Measurements from ENCODE around the gene ARG2. TPM values are rescaled to one million over a fixed set of nuclear protein-coding genes. Genes with fewer than 3 reads are reported as not detected.

Gene ARG2
- total and polyA plus RNA-seq, 2 donors (not counting 1 experiment from before 2014, with no cell fraction given): 0.33 to 1.8 TPM

- ChIA-PET POLR2A (interaction anchor here (1.6 to 2.5 kb wide), 2 partner anchors 55 to 75 kb away, joined by 7 to 11 read pairs; partner anchors contain the start of genes ARG2 and PIGH), CTCF (interaction anchor here (0.8 to 3.0 kb wide), 7 partner anchors 17 to 90 kb away, joined by 3 to 15 read pairs (median 5); partner anchors contain the start of gene PIGH)
- H3K27me3 ChIP-seq (replicated peaks in 1 of 4; ENCODE audit: control extremely low read depth in 1 of 4, control insufficient read depth in 3 of 4, insufficient read depth in 4 of 4, low read length in 3 of 4): no peaks in the 10 kb centered on the region
- TF ChIP-seq, protein P1, sequence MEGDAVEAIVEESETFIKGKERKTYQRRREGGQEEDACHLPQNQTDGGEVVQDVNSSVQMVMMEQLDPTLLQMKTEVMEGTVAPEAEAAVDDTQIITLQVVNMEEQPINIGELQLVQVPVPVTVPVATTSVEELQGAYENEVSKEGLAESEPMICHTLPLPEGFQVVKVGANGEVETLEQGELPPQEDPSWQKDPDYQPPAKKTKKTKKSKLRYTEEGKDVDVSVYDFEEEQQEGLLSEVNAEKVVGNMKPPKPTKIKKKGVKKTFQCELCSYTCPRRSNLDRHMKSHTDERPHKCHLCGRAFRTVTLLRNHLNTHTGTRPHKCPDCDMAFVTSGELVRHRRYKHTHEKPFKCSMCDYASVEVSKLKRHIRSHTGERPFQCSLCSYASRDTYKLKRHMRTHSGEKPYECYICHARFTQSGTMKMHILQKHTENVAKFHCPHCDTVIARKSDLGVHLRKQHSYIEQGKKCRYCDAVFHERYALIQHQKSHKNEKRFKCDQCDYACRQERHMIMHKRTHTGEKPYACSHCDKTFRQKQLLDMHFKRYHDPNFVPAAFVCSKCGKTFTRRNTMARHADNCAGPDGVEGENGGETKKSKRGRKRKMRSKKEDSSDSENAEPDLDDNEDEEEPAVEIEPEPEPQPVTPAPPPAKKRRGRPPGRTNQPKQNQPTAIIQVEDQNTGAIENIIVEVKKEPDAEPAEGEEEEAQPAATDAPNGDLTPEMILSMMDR (IDR thresholded peaks at IDR 0.05): no peak
- ATAC-seq (ENCODE audit: low read depth) (peak; percentile 92), DNase-seq (peak; percentile 94)
- no peaks in the 10 kb centered on the region for H3K9me3 ChIP-seq (ENCODE audit: control extremely low read depth in 1 of 3, control insufficient read depth in 2 of 3, insufficient read depth in 1 of 3, low read length in 2 of 3)
- intact Hi-C loops (cut with micrococcal nuclease): loop anchor here (1.0 to 5.0 kb wide), 5 partner anchors 21 to 186 kb away; partner anchors contain the start of genes ARG2, PIGH, RAD51B and RDH11
- H3K27ac ChIP-seq (ENCODE audit: low read length in 2 of 2): peak within 1 kb of the TSS; percentile 96 to 99
- H3K4me2 ChIP-seq (replicated peaks; ENCODE audit: low read depth, low read length, poor library complexity, severe bottlenecking): peak within 1 kb of the TSS; percentile 95
- WGBS (ENCODE audit: insufficient coverage): under 1% methylated on average over 87 of the region's 87 CpGs
- H2AFZ ChIP-seq (ENCODE audit: insufficient read depth, low read depth, low read length, poor library complexity, severe bottlenecking): peak within 1 kb of the TSS; percentile 97
- peaks cover 19 to 22% of the 10 kb centered on the region in 2 donors for H3K4me1 ChIP-seq (ENCODE audit: control insufficient read depth in 2 of 2, insufficient read depth in 2 of 2, low read length in 2 of 2)
- Mint-ChIP-seq H3K9me3 (ENCODE audit: insufficient read depth) (no peaks in the 10 kb centered on the region), H3K4me3 (peak within 1 kb of the TSS; percentile 86), H3K27ac (peak within 1 kb of the TSS; percentile 95), H3K4me1 (peaks cover 30% of the 10 kb centered on the region), H3K27me3 (no peaks in the 10 kb centered on the region)
- H3K9ac ChIP-seq (ENCODE audit: low read length): peak within 1 kb of the TSS; percentile 96
- H3K79me2 ChIP-seq (ENCODE audit: control insufficient read depth, insufficient read depth, low read length): peaks cover 49% of the 10 kb centered on the region
- H3K4me3 ChIP-seq (ENCODE audit: control extremely low read depth in 1 of 5, extremely low read depth in 1 of 5, insufficient read depth in 1 of 5, low read depth in 2 of 5, low read length in 4 of 5): peak within 1 kb of the TSS; percentile 71 to 97 (median 87)
- H3K36me3 ChIP-seq (replicated peaks in 1 of 2; ENCODE audit: control extremely low read depth in 1 of 2, control insufficient read depth in 1 of 2, extremely low read depth in 1 of 2, insufficient read depth in 2 of 2, low read length in 1 of 2): peaks cover 6 to 7% of the 10 kb centered on the region in 2 experiments
- peaks cover 39% of the 10 kb centered on the region for H4K20me1 ChIP-seq (ENCODE audit: control insufficient read depth, insufficient read depth, low read length, poor library complexity, severe bottlenecking)
These were observed 54.9 kb downstream of the ARG2 start, which contains the start of gene VTI1B for GRCh38 chr14:67674480-67675218. Gene VTI1B (minus strand): TSS chr14:67674632. CDS start chr14:67674489, 143 bp downstream.

DNA sequence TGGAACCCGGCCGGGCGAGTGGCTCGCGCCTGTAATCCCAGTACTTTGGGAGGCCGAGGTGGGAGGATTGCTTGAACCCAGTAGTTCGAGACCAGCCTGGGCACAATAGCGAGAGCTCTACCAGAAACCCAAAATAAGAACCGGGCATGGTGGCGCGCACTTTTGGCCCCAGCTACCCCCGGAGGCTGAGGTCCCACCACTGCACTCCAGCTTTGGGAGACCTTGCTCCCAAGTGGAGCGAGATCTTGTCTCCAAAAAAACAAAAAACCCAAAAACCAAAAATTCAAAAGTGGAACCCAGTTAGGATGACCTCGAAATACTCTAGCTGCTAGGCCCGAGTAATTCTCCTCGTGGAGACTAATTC, 55.5 kb downstream of the ARG2 start:
- no peaks in the 10 kb centered on the region for H3K9me3 Mint-ChIP-seq (ENCODE audit: insufficient read depth)
- peak overlapping the region; percentile 96 for H3K9ac ChIP-seq (ENCODE audit: low read length)
- H3K4me3 Mint-ChIP-seq: peak overlapping the region; percentile 86
- intact Hi-C loops (cut with micrococcal nuclease): loop anchor here (2.0 kb wide), 1 partner anchor 186 kb away; the partner anchor contains the start of gene TMEM229B
- no peaks in the 10 kb centered on the region for H3K27me3 ChIP-seq (replicated peaks in 1 of 4; ENCODE audit: control extremely low read depth in 1 of 4, control insufficient read depth in 3 of 4, insufficient read depth in 4 of 4, low read length in 3 of 4)
- H3K4me1 Mint-ChIP-seq: peaks cover 26% of the 10 kb centered on the region
- peak overlapping the region in 4 of 5 experiments; percentile 71 to 97 (median 88) for H3K4me3 ChIP-seq (ENCODE audit: control extremely low read depth in 1 of 5, extremely low read depth in 1 of 5, insufficient read depth in 1 of 5, low read depth in 2 of 5, low read length in 4 of 5)
- H3K9me3 ChIP-seq (ENCODE audit: control extremely low read depth in 1 of 3, control insufficient read depth in 2 of 3, insufficient read depth in 1 of 3, low read length in 2 of 3): no peaks in the 10 kb centered on the region
- DNase-seq (no peak), ATAC-seq (ENCODE audit: low read depth) (no peak)
- no peaks in the 10 kb centered on the region for H3K27me3 Mint-ChIP-seq
- H3K36me3 ChIP-seq (replicated peaks in 1 of 2; ENCODE audit: control extremely low read depth in 1 of 2, control insufficient read depth in 1 of 2, extremely low read depth in 1 of 2, insufficient read depth in 2 of 2, low read length in 1 of 2): peaks cover 4 to 11% of the 10 kb centered on the region in 2 experiments
- ChIA-PET POLR2A (interaction anchor here (1.6 to 2.5 kb wide), 2 partner anchors 55 to 75 kb away, joined by 7 to 11 read pairs; partner anchors contain the start of genes ARG2 and PIGH), CTCF (interaction anchor here (0.8 to 3.0 kb wide), 5 partner anchors 17 to 90 kb away, joined by 3 to 15 read pairs (median 3); no protein-coding TSS in a partner anchor)
- peaks cover 19 to 22% of the 10 kb centered on the region in 2 donors for H3K4me1 ChIP-seq (ENCODE audit: control insufficient read depth in 2 of 2, insufficient read depth in 2 of 2, low read length in 2 of 2)
- WGBS (ENCODE audit: insufficient coverage): 49% methylated on average over 16 of the region's 16 CpGs
- peak overlapping the region; percentile 97 for H2AFZ ChIP-seq (ENCODE audit: insufficient read depth, low read depth, low read length, poor library complexity, severe bottlenecking)
- H3K79me2 ChIP-seq (ENCODE audit: control insufficient read depth, insufficient read depth, low read length): peaks cover 44% of the 10 kb centered on the region
- peaks cover 39% of the 10 kb centered on the region for H4K20me1 ChIP-seq (ENCODE audit: control insufficient read depth, insufficient read depth, low read length, poor library complexity, severe bottlenecking)
- no peak for TF ChIP-seq EZH2 (IDR thresholded peaks at IDR 0.05; ENCODE audit: borderline replicate concordance, insufficient read depth, low read depth, low read length, poor library complexity, severe bottlenecking)
- TF ChIP-seq, protein P1 (IDR thresholded peaks at IDR 0.05): no peak
- H3K4me2 ChIP-seq (replicated peaks; ENCODE audit: low read depth, low read length, poor library complexity, severe bottlenecking): peak overlapping the region; percentile 95
- H3K27ac Mint-ChIP-seq: peak overlapping the region; percentile 95
- peak overlapping the region; percentile 96 to 99 for H3K27ac ChIP-seq (ENCODE audit: low read length in 2 of 2)

Measured in B cell (primary cell).